Measurements from ENCODE around the gene TRAF6. TPM values are rescaled to one million over a fixed set of nuclear protein-coding genes. Genes with fewer than 3 reads are reported as not detected.
"Not testable (repeated sequence)": the region's sequence is repeated elsewhere in the genome, so short reads cannot be mapped to it uniquely, and the experiment has no call there.

Gene TRAF6
- total and polyA plus RNA-seq, 2 donors from 2014 or later: 4.0 to 16.5 TPM

GRCh38 chr11:36488096-36488495 lies 22.0 kb downstream of the TRAF6 start:
- DNase-seq (no peak), FAIRE-seq (no peak)
- H3K27me3 ChIP-seq (ENCODE audit: control insufficient read depth, insufficient read depth, low read length): no peaks in the 10 kb centered on the region
- no peaks in the 10 kb centered on the region for H3K4me1 ChIP-seq (ENCODE audit: control insufficient read depth in 2 of 3, insufficient read depth in 2 of 3, low read depth in 1 of 3, low read length in 3 of 3)
- no peaks in the 10 kb centered on the region for H3K9me3 ChIP-seq (ENCODE audit: control insufficient read depth in 2 of 3, insufficient read depth in 1 of 3, low read length in 3 of 3)
- no peak overlapping the region for H3K27ac ChIP-seq (ENCODE audit: low read depth in 2 of 2, low read length in 2 of 2)
- H3K36me3 ChIP-seq (ENCODE audit: control insufficient read depth in 2 of 3, insufficient read depth in 3 of 3, low read length in 3 of 3): peaks cover 11 to 46% (median 38%) of the 10 kb centered on the region in 3 donors
- H3K4me3 ChIP-seq (ENCODE audit: low read length in 3 of 3): no peak overlapping the region
- TF ChIP-seq, protein P1, sequence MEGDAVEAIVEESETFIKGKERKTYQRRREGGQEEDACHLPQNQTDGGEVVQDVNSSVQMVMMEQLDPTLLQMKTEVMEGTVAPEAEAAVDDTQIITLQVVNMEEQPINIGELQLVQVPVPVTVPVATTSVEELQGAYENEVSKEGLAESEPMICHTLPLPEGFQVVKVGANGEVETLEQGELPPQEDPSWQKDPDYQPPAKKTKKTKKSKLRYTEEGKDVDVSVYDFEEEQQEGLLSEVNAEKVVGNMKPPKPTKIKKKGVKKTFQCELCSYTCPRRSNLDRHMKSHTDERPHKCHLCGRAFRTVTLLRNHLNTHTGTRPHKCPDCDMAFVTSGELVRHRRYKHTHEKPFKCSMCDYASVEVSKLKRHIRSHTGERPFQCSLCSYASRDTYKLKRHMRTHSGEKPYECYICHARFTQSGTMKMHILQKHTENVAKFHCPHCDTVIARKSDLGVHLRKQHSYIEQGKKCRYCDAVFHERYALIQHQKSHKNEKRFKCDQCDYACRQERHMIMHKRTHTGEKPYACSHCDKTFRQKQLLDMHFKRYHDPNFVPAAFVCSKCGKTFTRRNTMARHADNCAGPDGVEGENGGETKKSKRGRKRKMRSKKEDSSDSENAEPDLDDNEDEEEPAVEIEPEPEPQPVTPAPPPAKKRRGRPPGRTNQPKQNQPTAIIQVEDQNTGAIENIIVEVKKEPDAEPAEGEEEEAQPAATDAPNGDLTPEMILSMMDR (IDR thresholded peaks at IDR 0.05; ENCODE audit: borderline replicate concordance, extremely low read depth, insufficient read depth): no peak
- intact Hi-C loops (cut with DNase I): no loop called here
- no peak overlapping the region for H3K9ac ChIP-seq (ENCODE audit: low read length in 3 of 3)

- DNase-seq (no peak), FAIRE-seq (no peak)
- H3K27ac ChIP-seq (ENCODE audit: low read depth in 2 of 2, low read length in 2 of 2): no peak overlapping the region
- intact Hi-C loops (cut with DNase I): no loop called here
- no peaks in the 10 kb centered on the region for H3K4me1 ChIP-seq (ENCODE audit: control insufficient read depth in 2 of 3, insufficient read depth in 2 of 3, low read depth in 1 of 3, low read length in 3 of 3)
- TF ChIP-seq, protein P1 (IDR thresholded peaks at IDR 0.05; ENCODE audit: borderline replicate concordance, extremely low read depth, insufficient read depth): no peak
- H3K9ac ChIP-seq (ENCODE audit: low read length in 3 of 3): no peak overlapping the region
- peaks cover 11 to 46% (median 38%) of the 10 kb centered on the region in 3 donors for H3K36me3 ChIP-seq (ENCODE audit: control insufficient read depth in 2 of 3, insufficient read depth in 3 of 3, low read length in 3 of 3)
- H3K9me3 ChIP-seq (ENCODE audit: control insufficient read depth in 2 of 3, insufficient read depth in 1 of 3, low read length in 3 of 3): no peaks in the 10 kb centered on the region
- no peak overlapping the region for H3K4me3 ChIP-seq (ENCODE audit: low read length in 3 of 3)
- no peaks in the 10 kb centered on the region for H3K27me3 ChIP-seq (ENCODE audit: control insufficient read depth, insufficient read depth, low read length)
Observed at GRCh38 chr11:36487619-36488018, 22.5 kb downstream of the TRAF6 start.

GRCh38 chr11:36485298-36486002 lies 24.6 kb downstream of the TRAF6 start:
- TF ChIP-seq, protein P1 (IDR thresholded peaks at IDR 0.05; ENCODE audit: borderline replicate concordance, extremely low read depth, insufficient read depth): no peak
- no peaks in the 10 kb centered on the region for H3K27me3 ChIP-seq (ENCODE audit: control insufficient read depth, insufficient read depth, low read length)
- H3K27ac ChIP-seq (ENCODE audit: low read depth in 2 of 2, low read length in 2 of 2): no peak overlapping the region
- H3K36me3 ChIP-seq (ENCODE audit: control insufficient read depth in 2 of 3, insufficient read depth in 3 of 3, low read length in 3 of 3): peaks cover 4 to 37% (median 27%) of the 10 kb centered on the region in 3 donors
- DNase-seq (no peak), FAIRE-seq (no peak)
- intact Hi-C loops (cut with DNase I): no loop called here
- no peak overlapping the region for H3K4me3 ChIP-seq (ENCODE audit: low read length in 3 of 3)
- no peaks in the 10 kb centered on the region for H3K4me1 ChIP-seq (ENCODE audit: control insufficient read depth in 2 of 3, insufficient read depth in 2 of 3, low read depth in 1 of 3, low read length in 3 of 3)
- H3K9me3 ChIP-seq (ENCODE audit: control insufficient read depth in 2 of 3, insufficient read depth in 1 of 3, low read length in 3 of 3): no peaks in the 10 kb centered on the region
- no peak overlapping the region for H3K9ac ChIP-seq (ENCODE audit: low read length in 3 of 3)

GRCh38 chr11:36483042-36483441 lies 27.0 kb downstream of the TRAF6 start:
- H3K4me1 ChIP-seq (ENCODE audit: control insufficient read depth in 2 of 3, insufficient read depth in 2 of 3, low read depth in 1 of 3, low read length in 3 of 3); H3K4me3 ChIP-seq (ENCODE audit: low read length in 3 of 3); intact Hi-C loops (cut with DNase I); H3K27me3 ChIP-seq (ENCODE audit: control insufficient read depth, insufficient read depth, low read length); H3K27ac ChIP-seq (ENCODE audit: low read depth in 2 of 2, low read length in 2 of 2); FAIRE-seq; H3K9ac ChIP-seq (ENCODE audit: low read length in 3 of 3); H3K9me3 ChIP-seq (ENCODE audit: control insufficient read depth in 2 of 3, insufficient read depth in 1 of 3, low read length in 3 of 3); DNase-seq: not testable (repeated sequence)
- H3K36me3 ChIP-seq (ENCODE audit: control insufficient read depth in 2 of 3, insufficient read depth in 3 of 3, low read length in 3 of 3): peaks cover 2 to 19% (median 11%) of the 10 kb centered on the region in 3 donors

Data from kidney (tissue), 14 donors.